WI38 (cell line): ENCODE measurements around the gene BHLHE41.

Experiments used
- H3K4me3 ChIP-seq: 2 replicates; pipeline ENCODE4 v1.5.1; 2011; ENCODE audit warnings: low read depth, mild to moderate bottlenecking, control low read depth, low read length
- TF ChIP-seq, protein P1 (sequence below): IDR thresholded peaks from 2 replicates; pipeline ENCODE4 v1.5.1; 2012; ENCODE audit warnings: low read depth, mild to moderate bottlenecking, control low read depth, low read length

BHLHE41 gene

GRCh38 chr12:26149968-26150500 lies 25.2 kb upstream of the BHLHE41 start:
- H3K4me3 ChIP-seq, result no peak overlapping the region
- TF ChIP-seq, protein P1, sequence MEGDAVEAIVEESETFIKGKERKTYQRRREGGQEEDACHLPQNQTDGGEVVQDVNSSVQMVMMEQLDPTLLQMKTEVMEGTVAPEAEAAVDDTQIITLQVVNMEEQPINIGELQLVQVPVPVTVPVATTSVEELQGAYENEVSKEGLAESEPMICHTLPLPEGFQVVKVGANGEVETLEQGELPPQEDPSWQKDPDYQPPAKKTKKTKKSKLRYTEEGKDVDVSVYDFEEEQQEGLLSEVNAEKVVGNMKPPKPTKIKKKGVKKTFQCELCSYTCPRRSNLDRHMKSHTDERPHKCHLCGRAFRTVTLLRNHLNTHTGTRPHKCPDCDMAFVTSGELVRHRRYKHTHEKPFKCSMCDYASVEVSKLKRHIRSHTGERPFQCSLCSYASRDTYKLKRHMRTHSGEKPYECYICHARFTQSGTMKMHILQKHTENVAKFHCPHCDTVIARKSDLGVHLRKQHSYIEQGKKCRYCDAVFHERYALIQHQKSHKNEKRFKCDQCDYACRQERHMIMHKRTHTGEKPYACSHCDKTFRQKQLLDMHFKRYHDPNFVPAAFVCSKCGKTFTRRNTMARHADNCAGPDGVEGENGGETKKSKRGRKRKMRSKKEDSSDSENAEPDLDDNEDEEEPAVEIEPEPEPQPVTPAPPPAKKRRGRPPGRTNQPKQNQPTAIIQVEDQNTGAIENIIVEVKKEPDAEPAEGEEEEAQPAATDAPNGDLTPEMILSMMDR, result no peak

DNA sequence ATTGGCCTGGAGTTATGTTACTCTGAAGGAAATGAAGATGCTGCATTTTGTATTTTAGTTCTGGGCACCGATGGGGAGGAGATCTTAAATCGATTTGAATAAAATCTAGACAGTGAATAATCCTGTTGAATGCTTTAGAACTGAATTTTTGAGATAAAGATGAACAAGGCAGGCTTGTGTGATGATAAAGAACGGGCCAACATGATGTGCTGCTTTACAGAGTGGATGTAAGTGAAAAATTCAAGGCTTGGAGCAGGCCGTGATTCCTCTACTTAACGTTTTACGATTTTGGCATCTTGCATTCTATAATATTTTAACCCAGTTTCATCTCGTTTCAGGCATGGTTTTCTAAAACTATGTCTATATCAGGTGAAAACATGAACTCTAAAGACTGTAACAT lies 23.5 kb upstream of the BHLHE41 start:
- no peak overlapping the region for H3K4me3 ChIP-seq
- TF ChIP-seq, protein P1, result no peak

DNA sequence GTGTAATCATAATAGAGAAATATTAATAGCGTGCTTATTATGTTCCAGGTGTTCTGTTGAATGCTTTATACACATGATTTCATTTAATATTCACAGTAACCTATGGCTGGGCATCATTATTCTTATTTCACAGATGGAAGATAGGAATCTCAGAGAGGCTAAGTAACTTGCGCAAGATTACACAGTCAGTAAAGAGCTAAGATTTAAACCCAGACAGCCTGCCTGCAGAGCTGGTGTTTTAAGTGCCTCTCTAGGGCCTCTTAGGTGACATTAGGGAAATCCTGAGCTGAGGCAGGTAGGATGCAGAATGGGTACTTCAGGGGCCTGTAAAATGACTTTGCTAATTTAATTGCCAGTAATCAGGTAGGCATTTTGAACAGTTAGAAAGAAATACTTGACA lies 18.5 kb upstream of the BHLHE41 start:
- TF ChIP-seq, protein P1, result no peak
- no peak overlapping the region for H3K4me3 ChIP-seq

DNA sequence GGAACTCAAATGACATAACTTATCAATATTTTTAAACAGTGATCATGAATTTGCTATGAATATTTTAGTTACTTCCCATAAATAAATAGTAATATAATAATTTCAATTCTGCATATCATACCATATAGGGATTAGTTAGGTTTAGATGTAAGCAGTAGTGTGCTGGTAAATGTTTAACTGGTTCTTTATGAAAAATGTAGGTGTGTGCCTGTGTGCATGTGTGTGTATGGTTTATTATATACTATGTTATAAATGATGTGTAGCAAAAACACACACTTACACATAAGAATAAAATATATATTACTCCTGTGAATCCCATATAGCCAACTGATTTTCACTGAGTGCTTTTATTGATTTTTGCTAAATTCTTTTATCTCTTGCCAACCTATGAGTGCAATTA lies 14.0 kb upstream of the BHLHE41 start:
- no peak overlapping the region for H3K4me3 ChIP-seq
- TF ChIP-seq, protein P1, result no peak

DNA sequence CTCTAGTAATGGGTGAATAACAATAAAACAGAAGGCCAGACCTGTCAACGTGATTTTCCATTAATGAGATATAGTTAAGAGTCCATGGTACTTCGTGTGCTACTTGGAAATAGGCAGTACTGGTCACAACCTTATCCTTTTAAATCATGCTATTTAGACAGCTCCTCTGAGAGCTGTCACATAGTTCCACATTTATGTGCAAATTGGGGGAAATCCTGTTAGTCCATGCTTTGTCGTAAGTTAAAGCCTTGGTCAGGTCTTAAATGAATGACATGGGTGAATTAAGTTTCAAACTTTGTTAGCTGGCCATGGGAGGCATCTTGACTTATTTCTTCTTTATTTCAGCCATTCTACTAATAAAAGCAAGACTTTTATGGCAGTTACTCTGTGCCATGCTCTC lies 11.9 kb upstream of the BHLHE41 start:
- TF ChIP-seq, protein P1, result no peak
- no peak overlapping the region for H3K4me3 ChIP-seq

DNA sequence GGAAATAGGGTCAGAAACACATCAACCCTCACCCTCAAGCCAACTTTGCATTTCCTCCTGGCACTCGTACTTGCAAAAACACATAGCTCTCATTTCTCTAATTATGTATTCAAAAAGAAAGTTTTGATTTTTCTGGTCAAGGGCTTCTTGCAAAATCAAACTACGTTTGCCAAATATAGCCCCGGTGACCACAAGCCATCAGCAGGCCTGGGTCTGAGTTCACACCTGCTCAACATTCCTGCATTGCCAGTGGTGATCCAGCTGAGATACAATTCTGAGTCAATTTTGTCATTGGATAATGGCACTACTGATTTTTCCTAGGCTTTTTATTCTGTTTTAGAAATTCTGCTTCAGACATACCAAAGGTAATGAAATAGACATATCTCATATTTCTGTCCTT lies 10.7 kb upstream of the BHLHE41 start:
- TF ChIP-seq, protein P1, result no peak
- H3K4me3 ChIP-seq, result no peak overlapping the region

- H3K4me3 ChIP-seq, result no peak overlapping the region
- TF ChIP-seq, protein P1, result no peak
These were observed 10.2 kb upstream of the BHLHE41 start for GRCh38 chr12:26135010-26135420.
